ENCODE measurements around the gene NIPBL. TPM values are rescaled to one million over a fixed set of nuclear protein-coding genes. Genes with fewer than 3 reads are reported as not detected.
"Not testable (repeated sequence)": the region's sequence is repeated elsewhere in the genome, so short reads cannot be mapped to it uniquely, and the experiment has no call there.

The NIPBL gene
- total and polyA plus RNA-seq, 10 of the 15 experiments (the other 5 are each of a cell fraction or from before 2014, with no cell fraction given): 10.4 to 50.4 (median 20.2) TPM

DNA sequence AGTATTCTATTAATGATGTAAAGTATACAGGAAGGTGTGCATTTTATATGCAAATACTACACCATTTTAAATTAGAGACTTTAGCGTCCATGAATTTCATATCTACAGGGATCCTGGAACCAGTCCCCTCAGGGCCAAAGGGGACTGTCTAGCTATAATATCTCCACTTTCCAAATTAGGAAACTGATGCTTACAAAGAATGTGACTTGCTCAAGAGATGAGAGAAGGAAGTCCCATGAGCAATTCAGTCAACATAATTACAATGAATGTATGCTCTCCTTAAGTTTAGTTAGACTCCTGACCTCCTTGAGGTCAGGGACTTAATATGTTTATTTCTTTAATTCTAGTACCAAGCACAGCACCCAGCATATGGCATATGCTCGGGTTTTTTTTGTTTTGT lies 23.7 kb downstream of the NIPBL start:
- 92% methylated on average over 2 of the region's 2 CpGs for WGBS (ENCODE audit: insufficient coverage, insufficient replicate concordance, low lambda C conversion rate, missing lambda C conversion rate)
- FAIRE-seq: no peak
- no peaks in the 10 kb centered on the region for H4K20me1 ChIP-seq (ENCODE audit: control insufficient read depth, insufficient read depth)

DNA sequence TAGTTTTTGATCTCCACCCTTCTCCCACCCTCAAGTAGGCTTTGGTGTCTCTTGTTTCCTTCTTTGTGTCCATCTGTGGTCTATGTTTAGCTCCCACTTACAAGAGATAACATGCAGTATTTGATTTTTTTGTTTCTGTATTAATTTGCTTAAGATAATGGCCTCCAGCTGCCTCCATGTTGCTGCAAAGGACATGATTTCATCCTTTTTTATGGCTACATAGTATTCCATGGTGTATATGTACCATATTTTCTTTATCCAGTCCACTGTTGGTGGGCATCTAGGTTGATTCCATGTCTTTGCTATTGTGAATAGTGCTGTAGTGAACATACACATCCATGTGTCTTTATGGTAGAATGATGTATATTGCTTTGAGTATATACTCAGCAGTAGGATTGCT lies 24.5 kb downstream of the NIPBL start:
- RAD21 ChIA-PET (ENCODE audit: unreplicated experiment); H3K36me3 ChIP-seq (ENCODE audit: control insufficient read depth in 2 of 2, insufficient read depth in 2 of 2, low read length in 1 of 2); SMC1A ChIA-PET (ENCODE audit: uncharacterized antibody, unreplicated experiment); H3K4me1 ChIP-seq (ENCODE audit: control insufficient read depth, insufficient read depth, low read length); BruUV-seq (replicated peaks); H3K27ac ChIP-seq (ENCODE audit: control insufficient read depth, insufficient read depth); in situ Hi-C loops (cut with MboI); DNase-seq (ENCODE audit: low read depth, low spot score); H3K9ac ChIP-seq (ENCODE audit: control insufficient read depth, insufficient read depth, low read length); intact Hi-C loops (cut with micrococcal nuclease; ENCODE audit: unreplicated experiment); H3K4me3 ChIP-seq; CTCF ChIA-PET; H3K27me3 ChIP-seq (replicated peaks in 1 of 2; ENCODE audit: control insufficient read depth in 2 of 2, insufficient read depth in 2 of 2, low read length in 1 of 2); H4K20me1 ChIP-seq (ENCODE audit: control insufficient read depth, insufficient read depth); FAIRE-seq; H2AFZ ChIP-seq (ENCODE audit: control insufficient read depth, low read depth, low read length); H3K4me2 ChIP-seq (ENCODE audit: control insufficient read depth, insufficient read depth); ATAC-seq: not testable (repeated sequence)
- H3K9me3 ChIP-seq (replicated peaks; ENCODE audit: control insufficient read depth, insufficient read depth, low read length): peaks cover 12% of the 10 kb centered on the region
- peaks cover 90% of the 10 kb centered on the region for H3K79me2 ChIP-seq (ENCODE audit: control insufficient read depth, insufficient read depth, low read length)
- POLR2A ChIA-PET: interaction anchor here (0.6 kb wide), 1 partner anchor 12 kb away, joined by 3 read pairs; no protein-coding TSS in a partner anchor

More for the DNA sequence above, 23.7 kb downstream of the NIPBL start:
- ChIA-PET POLR2A (no interaction called here), SMC1A (ENCODE audit: uncharacterized antibody, unreplicated experiment) (no interaction called here), RAD21 (ENCODE audit: unreplicated experiment) (no interaction called here), CTCF (no interaction called here)
- Histone ChIP-seq H3K9me3 (replicated peaks; ENCODE audit: control insufficient read depth, insufficient read depth, low read length) (peaks cover 12% of the 10 kb centered on the region), H3K79me2 (ENCODE audit: control insufficient read depth, insufficient read depth, low read length) (peaks cover 93% of the 10 kb centered on the region), H3K4me1 (ENCODE audit: control insufficient read depth, insufficient read depth, low read length) (no peaks in the 10 kb centered on the region), H3K4me2 (ENCODE audit: control insufficient read depth, insufficient read depth) (no peak overlapping the region), H2AFZ (ENCODE audit: control insufficient read depth, low read depth, low read length) (no peak overlapping the region), H3K27me3 (replicated peaks in 1 of 2; ENCODE audit: control insufficient read depth in 2 of 2, insufficient read depth in 2 of 2, low read length in 1 of 2) (no peaks in the 10 kb centered on the region), H3K36me3 (ENCODE audit: control insufficient read depth in 2 of 2, insufficient read depth in 2 of 2, low read length in 1 of 2) (no peaks in the 10 kb centered on the region; a peak in 1 of 4 replicates), H3K27ac (ENCODE audit: control insufficient read depth, insufficient read depth) (no peak overlapping the region), H3K9ac (ENCODE audit: control insufficient read depth, insufficient read depth, low read length) (no peak overlapping the region), H3K4me3 (no peak overlapping the region)
- ATAC-seq: no peak
- DNase-seq (ENCODE audit: low read depth, low spot score): no peak
- in situ Hi-C loops (cut with MboI): no loop called here
- intact Hi-C loops (cut with micrococcal nuclease; ENCODE audit: unreplicated experiment): no loop called here
- BruUV-seq (replicated peaks): no TSS peak
- no peak for TF ChIP-seq MXI1 (IDR thresholded peaks at IDR 0.05; ENCODE audit: low read depth, low read length)
- TF ChIP-seq NR2C2 (IDR thresholded peaks at IDR 0.05; ENCODE audit: borderline replicate concordance, control insufficient read depth, insufficient read length, low read depth): no peak
- TF ChIP-seq, protein P1, sequence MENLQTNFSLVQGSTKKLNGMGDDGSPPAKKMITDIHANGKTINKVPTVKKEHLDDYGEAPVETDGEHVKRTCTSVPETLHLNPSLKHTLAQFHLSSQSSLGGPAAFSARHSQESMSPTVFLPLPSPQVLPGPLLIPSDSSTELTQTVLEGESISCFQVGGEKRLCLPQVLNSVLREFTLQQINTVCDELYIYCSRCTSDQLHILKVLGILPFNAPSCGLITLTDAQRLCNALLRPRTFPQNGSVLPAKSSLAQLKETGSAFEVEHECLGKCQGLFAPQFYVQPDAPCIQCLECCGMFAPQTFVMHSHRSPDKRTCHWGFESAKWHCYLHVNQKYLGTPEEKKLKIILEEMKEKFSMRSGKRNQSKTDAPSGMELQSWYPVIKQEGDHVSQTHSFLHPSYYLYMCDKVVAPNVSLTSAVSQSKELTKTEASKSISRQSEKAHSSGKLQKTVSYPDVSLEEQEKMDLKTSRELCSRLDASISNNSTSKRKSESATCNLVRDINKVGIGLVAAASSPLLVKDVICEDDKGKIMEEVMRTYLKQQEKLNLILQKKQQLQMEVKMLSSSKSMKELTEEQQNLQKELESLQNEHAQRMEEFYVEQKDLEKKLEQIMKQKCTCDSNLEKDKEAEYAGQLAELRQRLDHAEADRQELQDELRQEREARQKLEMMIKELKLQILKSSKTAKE (IDR thresholded peaks at IDR 0.05; ENCODE audit: low read depth, poor library complexity, severe bottlenecking): no peak
- no peak for TF ChIP-seq KLF5 (IDR thresholded peaks at IDR 0.05; ENCODE audit: partially characterized antibody)
- no peak for TF ChIP-seq HDAC2 (IDR thresholded peaks at IDR 0.05)
- TF ChIP-seq, protein P2, sequence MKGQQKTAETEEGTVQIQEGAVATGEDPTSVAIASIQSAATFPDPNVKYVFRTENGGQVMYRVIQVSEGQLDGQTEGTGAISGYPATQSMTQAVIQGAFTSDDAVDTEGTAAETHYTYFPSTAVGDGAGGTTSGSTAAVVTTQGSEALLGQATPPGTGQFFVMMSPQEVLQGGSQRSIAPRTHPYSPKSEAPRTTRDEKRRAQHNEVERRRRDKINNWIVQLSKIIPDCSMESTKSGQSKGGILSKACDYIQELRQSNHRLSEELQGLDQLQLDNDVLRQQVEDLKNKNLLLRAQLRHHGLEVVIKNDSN (IDR thresholded peaks at IDR 0.05; ENCODE audit: borderline replicate concordance, extremely low read length, insufficient read depth, low read depth, low read length): no peak
- no peak for TF ChIP-seq GABPA (IDR thresholded peaks at IDR 0.05; ENCODE audit: low read depth)
- no peak for TF ChIP-seq EGR1 (IDR thresholded peaks at IDR 0.05; ENCODE audit: borderline replicate concordance in 1 of 2, low read depth in 2 of 2, low read length in 2 of 2)
- TF ChIP-seq EP300 (IDR thresholded peaks at IDR 0.05; ENCODE audit: borderline replicate concordance in 1 of 2, control insufficient read depth in 1 of 2, low read depth in 2 of 2, low read length in 2 of 2): no peak
- no peak for TF ChIP-seq MYB (IDR thresholded peaks at IDR 0.05; ENCODE audit: borderline replicate concordance, low read depth, low read length)
- TF ChIP-seq SMAD5 (IDR thresholded peaks at IDR 0.05; ENCODE audit: low read depth): no peak
- TF ChIP-seq, protein P3, sequence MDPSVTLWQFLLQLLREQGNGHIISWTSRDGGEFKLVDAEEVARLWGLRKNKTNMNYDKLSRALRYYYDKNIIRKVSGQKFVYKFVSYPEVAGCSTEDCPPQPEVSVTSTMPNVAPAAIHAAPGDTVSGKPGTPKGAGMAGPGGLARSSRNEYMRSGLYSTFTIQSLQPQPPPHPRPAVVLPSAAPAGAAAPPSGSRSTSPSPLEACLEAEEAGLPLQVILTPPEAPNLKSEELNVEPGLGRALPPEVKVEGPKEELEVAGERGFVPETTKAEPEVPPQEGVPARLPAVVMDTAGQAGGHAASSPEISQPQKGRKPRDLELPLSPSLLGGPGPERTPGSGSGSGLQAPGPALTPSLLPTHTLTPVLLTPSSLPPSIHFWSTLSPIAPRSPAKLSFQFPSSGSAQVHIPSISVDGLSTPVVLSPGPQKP (IDR thresholded peaks at IDR 0.05; ENCODE audit: low read depth, low read length): no peak
